Measurements from ENCODE around the gene STK17A.

STK17A gene

DNA sequence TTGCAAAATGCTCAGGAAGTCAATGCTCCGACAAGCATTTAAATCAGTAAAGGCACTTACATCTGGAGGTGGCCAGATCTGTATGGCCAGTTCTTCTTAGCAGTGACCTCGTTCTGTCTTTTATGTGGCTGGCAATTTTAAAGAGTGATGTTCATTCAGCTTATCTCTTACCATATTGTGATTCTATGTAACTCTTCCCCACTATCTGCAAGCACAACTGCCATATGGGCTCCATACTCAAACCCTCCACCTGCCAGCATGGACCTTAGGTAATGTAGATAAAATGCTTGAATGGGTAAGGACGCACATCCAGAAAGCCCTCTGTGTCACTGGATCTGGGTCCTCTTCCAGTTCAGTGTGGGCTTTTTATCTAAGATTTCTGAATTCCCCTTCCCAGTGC is 42.4 kb upstream of the STK17A start:
- no CpG with 5 or more reads among the region's 3 CpGs for WGBS, 2 donors (ENCODE audit: extremely low coverage in 2 of 2, insufficient read length in 2 of 2, insufficient replicate concordance in 1 of 2)
- H3K23ac ChIP-seq (ENCODE audit: low read depth, low read length, poor library complexity), result no peak overlapping the region
- H3K79me1 ChIP-seq (ENCODE audit: low read depth, low read length), result no peaks in the 10 kb centered on the region
- H3K18ac ChIP-seq (ENCODE audit: low read length), result no peak overlapping the region
- H3K9ac ChIP-seq (ENCODE audit: low read depth, low read length, poor library complexity), result no peak overlapping the region
- no peak overlapping the region for H2AK5ac ChIP-seq (ENCODE audit: low read depth, low read length)
- no peaks in the 10 kb centered on the region for H3K36me3 ChIP-seq (replicated peaks in 1 of 2; ENCODE audit: control insufficient read depth in 2 of 2, insufficient read depth in 2 of 2, low read length in 2 of 2)
- no peak overlapping the region for H2BK15ac ChIP-seq (ENCODE audit: low read length)
- H3K4me3 ChIP-seq (ENCODE audit: low read length in 2 of 2), result no peak overlapping the region
- H3K27me3 ChIP-seq (ENCODE audit: control insufficient read depth in 3 of 3, insufficient read depth in 3 of 3, low read depth in 1 of 3, low read length in 3 of 3), result no peaks in the 10 kb centered on the region
- H3K27ac ChIP-seq (replicated peaks; ENCODE audit: low read length), result no peak overlapping the region
- H4K8ac ChIP-seq (ENCODE audit: low read depth, low read length), result no peak overlapping the region
- H3K4me2 ChIP-seq (ENCODE audit: insufficient read depth, low read length, poor library complexity, severe bottlenecking), result no peak overlapping the region
- peaks cover 0 to 2% of the 10 kb centered on the region in 2 donors for H3K4me1 ChIP-seq (ENCODE audit: control insufficient read depth in 2 of 2, insufficient read depth in 1 of 2, low read depth in 1 of 2, low read length in 2 of 2)
- no peak overlapping the region for H3K14ac ChIP-seq (ENCODE audit: low read length)
- DNase-seq (ENCODE audit: low spot score), result no peak
- no peak overlapping the region for H2BK5ac ChIP-seq (ENCODE audit: low read length)
- H2BK120ac ChIP-seq (ENCODE audit: low read depth, low read length), result no peak overlapping the region
- no peak overlapping the region for H4K91ac ChIP-seq (ENCODE audit: low read depth, low read length, poor library complexity)
- no peaks in the 10 kb centered on the region for H3K9me3 ChIP-seq (replicated peaks in 1 of 2; ENCODE audit: control insufficient read depth in 2 of 2, insufficient read depth in 1 of 2, low read depth in 1 of 2, low read length in 2 of 2)
- no peak overlapping the region for H2AFZ ChIP-seq (ENCODE audit: low read length)
- no peak overlapping the region for H2BK12ac ChIP-seq (ENCODE audit: low read length)
- H3K4ac ChIP-seq (ENCODE audit: low read length), result no peak overlapping the region

DNA sequence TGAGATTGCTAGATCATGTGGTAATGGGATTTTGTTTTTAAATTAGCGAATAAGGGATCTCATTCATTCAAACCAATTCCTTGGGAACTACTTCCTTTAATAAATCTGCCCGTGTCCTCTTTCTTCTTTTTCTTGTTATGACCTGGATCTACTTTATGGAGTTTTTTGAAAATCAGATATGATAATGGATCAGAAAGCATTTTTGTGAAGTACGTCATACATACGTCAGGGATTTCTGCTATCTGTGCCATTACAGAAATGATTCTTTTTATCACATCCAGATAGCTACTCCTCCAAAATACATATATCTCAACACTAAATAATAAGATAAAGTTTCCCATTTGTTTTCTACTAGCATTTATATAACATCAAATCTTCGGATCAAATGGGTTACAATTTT is 40.2 kb upstream of the STK17A start:
- Histone ChIP-seq H4K91ac (ENCODE audit: low read depth, low read length, poor library complexity) (no peak overlapping the region), H2BK5ac (ENCODE audit: low read length) (no peak overlapping the region), H3K14ac (ENCODE audit: low read length) (no peak overlapping the region), H3K79me1 (ENCODE audit: low read depth, low read length) (no peaks in the 10 kb centered on the region), H3K36me3 (replicated peaks in 1 of 2; ENCODE audit: control insufficient read depth in 2 of 2, insufficient read depth in 2 of 2, low read length in 2 of 2) (no peaks in the 10 kb centered on the region), H3K4me3 (ENCODE audit: low read length in 2 of 2) (no peak overlapping the region), H3K27ac (replicated peaks; ENCODE audit: low read length) (no peak overlapping the region), H3K23ac (ENCODE audit: low read depth, low read length, poor library complexity) (no peak overlapping the region), H4K8ac (ENCODE audit: low read depth, low read length) (no peak overlapping the region), H2BK15ac (ENCODE audit: low read length) (no peak overlapping the region), H3K27me3 (ENCODE audit: control insufficient read depth in 3 of 3, insufficient read depth in 3 of 3, low read depth in 1 of 3, low read length in 3 of 3) (no peaks in the 10 kb centered on the region), H2AK5ac (ENCODE audit: low read depth, low read length) (no peak overlapping the region), H3K9ac (ENCODE audit: low read depth, low read length, poor library complexity) (no peak overlapping the region), H3K4ac (ENCODE audit: low read length) (no peak overlapping the region), H3K4me1 (ENCODE audit: control insufficient read depth in 2 of 2, insufficient read depth in 1 of 2, low read depth in 1 of 2, low read length in 2 of 2) (peaks cover 0 to 2% of the 10 kb centered on the region in 2 donors), H2BK12ac (ENCODE audit: low read length) (no peak overlapping the region), H3K9me3 (replicated peaks in 1 of 2; ENCODE audit: control insufficient read depth in 2 of 2, insufficient read depth in 1 of 2, low read depth in 1 of 2, low read length in 2 of 2) (peaks cover 0 to 3% of the 10 kb centered on the region in 2 donors), H3K18ac (ENCODE audit: low read length) (no peak overlapping the region), H2BK120ac (ENCODE audit: low read depth, low read length) (no peak overlapping the region), H2AFZ (ENCODE audit: low read length) (no peak overlapping the region), H3K4me2 (ENCODE audit: insufficient read depth, low read length, poor library complexity, severe bottlenecking) (no peak overlapping the region)
- no peak for DNase-seq (ENCODE audit: low spot score)
- WGBS, 2 donors (ENCODE audit: extremely low coverage in 2 of 2, insufficient read length in 2 of 2, insufficient replicate concordance in 1 of 2), result no CpG with 5 or more reads among the region's 5 CpGs

DNA sequence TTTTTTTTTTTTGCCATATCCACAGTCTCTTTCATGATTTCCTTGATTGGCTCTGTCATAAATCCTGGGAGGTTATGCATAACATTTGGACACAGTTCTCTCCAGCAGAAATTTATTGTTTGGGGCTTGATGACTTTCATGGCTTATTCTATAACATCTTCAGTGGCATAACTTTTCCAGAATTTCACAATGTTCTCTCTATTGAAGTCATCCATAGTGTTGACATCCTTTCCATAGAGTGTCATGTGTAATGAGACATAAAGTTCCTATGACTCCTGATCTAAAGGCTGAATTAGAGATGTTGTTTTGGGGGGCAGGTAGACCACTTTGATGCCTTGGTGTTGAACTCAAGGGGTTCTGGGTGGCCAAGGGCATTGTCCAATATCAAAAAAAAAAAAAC is 36.7 kb upstream of the STK17A start:
- Histone ChIP-seq H2BK15ac (ENCODE audit: low read length) (no peak overlapping the region), H3K27me3 (ENCODE audit: control insufficient read depth in 3 of 3, insufficient read depth in 3 of 3, low read depth in 1 of 3, low read length in 3 of 3) (no peaks in the 10 kb centered on the region), H3K27ac (replicated peaks; ENCODE audit: low read length) (no peak overlapping the region), H2AK5ac (ENCODE audit: low read depth, low read length) (no peak overlapping the region), H2BK12ac (ENCODE audit: low read length) (no peak overlapping the region), H2BK5ac (ENCODE audit: low read length) (no peak overlapping the region), H3K79me1 (ENCODE audit: low read depth, low read length) (no peaks in the 10 kb centered on the region), H3K23ac (ENCODE audit: low read depth, low read length, poor library complexity) (no peak overlapping the region), H3K18ac (ENCODE audit: low read length) (no peak overlapping the region), H3K9me3 (replicated peaks in 1 of 2; ENCODE audit: control insufficient read depth in 2 of 2, insufficient read depth in 1 of 2, low read depth in 1 of 2, low read length in 2 of 2) (peaks cover 0 to 3% of the 10 kb centered on the region in 2 donors), H4K8ac (ENCODE audit: low read depth, low read length) (no peak overlapping the region), H3K4ac (ENCODE audit: low read length) (no peak overlapping the region), H3K4me1 (ENCODE audit: control insufficient read depth in 2 of 2, insufficient read depth in 1 of 2, low read depth in 1 of 2, low read length in 2 of 2) (no peaks in the 10 kb centered on the region), H3K4me2 (ENCODE audit: insufficient read depth, low read length, poor library complexity, severe bottlenecking) (no peak overlapping the region), H3K36me3 (replicated peaks in 1 of 2; ENCODE audit: control insufficient read depth in 2 of 2, insufficient read depth in 2 of 2, low read length in 2 of 2) (no peaks in the 10 kb centered on the region), H2AFZ (ENCODE audit: low read length) (no peak overlapping the region), H4K91ac (ENCODE audit: low read depth, low read length, poor library complexity) (no peak overlapping the region), H3K9ac (ENCODE audit: low read depth, low read length, poor library complexity) (no peak overlapping the region), H3K14ac (ENCODE audit: low read length) (no peak overlapping the region), H2BK120ac (ENCODE audit: low read depth, low read length) (no peak overlapping the region), H3K4me3 (ENCODE audit: low read length in 2 of 2) (no peak overlapping the region)
- DNase-seq (ENCODE audit: low spot score), result no peak

DNA sequence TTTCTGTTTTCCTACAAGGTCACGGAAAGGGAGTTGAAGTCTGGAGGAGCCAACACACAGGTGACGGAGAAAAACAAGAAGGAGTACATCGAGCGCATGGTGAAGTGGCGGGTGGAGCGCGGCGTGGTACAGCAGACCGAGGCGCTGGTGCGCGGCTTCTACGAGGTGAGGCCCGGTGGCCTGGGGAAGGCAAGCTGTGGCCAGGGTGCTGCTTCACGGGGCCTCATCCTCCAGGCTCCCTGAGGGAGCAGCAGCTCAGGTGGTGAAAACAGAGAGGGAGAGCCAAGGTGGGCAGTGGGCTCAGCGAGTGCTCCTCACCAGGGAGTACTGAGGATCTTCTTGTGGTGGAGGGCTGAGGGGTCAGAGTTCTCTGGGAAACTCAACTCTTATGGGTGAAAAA is 32.5 kb upstream of the STK17A start:
- Histone ChIP-seq H2AFZ (ENCODE audit: low read length) (no peak overlapping the region), H3K14ac (ENCODE audit: low read length) (no peak overlapping the region), H2BK12ac (ENCODE audit: low read length) (no peak overlapping the region), H3K27me3 (ENCODE audit: control insufficient read depth in 3 of 3, insufficient read depth in 3 of 3, low read depth in 1 of 3, low read length in 3 of 3) (no peaks in the 10 kb centered on the region), H3K27ac (replicated peaks; ENCODE audit: low read length) (no peak overlapping the region), H3K9ac (ENCODE audit: low read depth, low read length, poor library complexity) (no peak overlapping the region), H3K36me3 (replicated peaks in 1 of 2; ENCODE audit: control insufficient read depth in 2 of 2, insufficient read depth in 2 of 2, low read length in 2 of 2) (no peaks in the 10 kb centered on the region), H3K9me3 (replicated peaks in 1 of 2; ENCODE audit: control insufficient read depth in 2 of 2, insufficient read depth in 1 of 2, low read depth in 1 of 2, low read length in 2 of 2) (peaks cover 0 to 3% of the 10 kb centered on the region in 2 donors), H3K4ac (ENCODE audit: low read length) (no peak overlapping the region), H4K8ac (ENCODE audit: low read depth, low read length) (no peak overlapping the region), H3K79me1 (ENCODE audit: low read depth, low read length) (no peaks in the 10 kb centered on the region), H2BK5ac (ENCODE audit: low read length) (no peak overlapping the region), H3K4me3 (ENCODE audit: low read length in 2 of 2) (no peak overlapping the region), H3K4me2 (ENCODE audit: insufficient read depth, low read length, poor library complexity, severe bottlenecking) (no peak overlapping the region), H4K91ac (ENCODE audit: low read depth, low read length, poor library complexity) (no peak overlapping the region), H3K4me1 (ENCODE audit: control insufficient read depth in 2 of 2, insufficient read depth in 1 of 2, low read depth in 1 of 2, low read length in 2 of 2) (no peaks in the 10 kb centered on the region), H2BK120ac (ENCODE audit: low read depth, low read length) (no peak overlapping the region), H2BK15ac (ENCODE audit: low read length) (peak overlapping the region; percentile 31), H3K18ac (ENCODE audit: low read length) (peak overlapping the region; percentile 33), H2AK5ac (ENCODE audit: low read depth, low read length) (peak overlapping the region; percentile 69), H3K23ac (ENCODE audit: low read depth, low read length, poor library complexity) (no peak overlapping the region)
- WGBS, 2 donors (ENCODE audit: extremely low coverage in 2 of 2, insufficient read length in 2 of 2, insufficient replicate concordance in 1 of 2), result no CpG with 5 or more reads among the region's 16 CpGs
- DNase-seq (ENCODE audit: low spot score), result no peak
